ENCODE results near the gene TBC1D22B. TPM values are rescaled to one million over a fixed set of nuclear protein-coding genes. Genes with fewer than 3 reads are reported as not detected.

The TBC1D22B gene
- total and polyA plus RNA-seq, 2 of the 13 experiments (the other 11 are each of a cell fraction or from before 2014, with no cell fraction given) = 9.7 to 12.9 TPM

GRCh38 chr6:37324131-37325033, 66.8 kb downstream of the TBC1D22B start (continued):
- TF ChIP-seq HMGXB3 (CRISPR knock-in tag; IDR thresholded peaks at IDR 0.05; ENCODE audit: borderline replicate concordance) (no peak), ZMYM2 (CRISPR knock-in tag; IDR thresholded peaks at IDR 0.05) (peak; percentile 57; the same call in 1 of the 2 replicates), ZMYM3 (CRISPR knock-in tag; IDR thresholded peaks at IDR 0.05) (peak; percentile 71), ZKSCAN1 (IDR thresholded peaks at IDR 0.05; ENCODE audit: low read length) (no peak), MED8 (CRISPR knock-in tag; IDR thresholded peaks at IDR 0.05; ENCODE audit: insufficient replicate concordance) (no peak), CHD4 (IDR thresholded peaks at IDR 0.05; ENCODE audit: borderline replicate concordance, low read length) (peak; percentile 42; the same call in 1 of the 2 replicates), SSRP1 (CRISPR knock-in tag; IDR thresholded peaks at IDR 0.05) (no peak), ZEB1 (IDR thresholded peaks at IDR 0.05; ENCODE audit: insufficient replicate concordance, low read depth) (no peak), ZNF20 (CRISPR knock-in tag; IDR thresholded peaks at IDR 0.05) (no peak), ESRRA (CRISPR knock-in tag; IDR thresholded peaks at IDR 0.05; ENCODE audit: low read depth) (no peak), ZMAT3 (CRISPR knock-in tag; conservative IDR thresholded peaks at IDR 0.05) (0 out of 2 replicates have a peak, but pooled peaks have one; percentile 18), RFXAP (CRISPR knock-in tag; IDR thresholded peaks at IDR 0.05; ENCODE audit: borderline replicate concordance) (no peak), PREB (CRISPR knock-in tag; IDR thresholded peaks at IDR 0.05) (no peak), FOXP1 (IDR thresholded peaks at IDR 0.05) (no peak), FOXP1 (CRISPR knock-in tag; IDR thresholded peaks at IDR 0.05) (no peak), BRCA1 (CRISPR knock-in tag; IDR thresholded peaks at IDR 0.05) (no peak)
- TF ChIP-seq, protein P1, sequence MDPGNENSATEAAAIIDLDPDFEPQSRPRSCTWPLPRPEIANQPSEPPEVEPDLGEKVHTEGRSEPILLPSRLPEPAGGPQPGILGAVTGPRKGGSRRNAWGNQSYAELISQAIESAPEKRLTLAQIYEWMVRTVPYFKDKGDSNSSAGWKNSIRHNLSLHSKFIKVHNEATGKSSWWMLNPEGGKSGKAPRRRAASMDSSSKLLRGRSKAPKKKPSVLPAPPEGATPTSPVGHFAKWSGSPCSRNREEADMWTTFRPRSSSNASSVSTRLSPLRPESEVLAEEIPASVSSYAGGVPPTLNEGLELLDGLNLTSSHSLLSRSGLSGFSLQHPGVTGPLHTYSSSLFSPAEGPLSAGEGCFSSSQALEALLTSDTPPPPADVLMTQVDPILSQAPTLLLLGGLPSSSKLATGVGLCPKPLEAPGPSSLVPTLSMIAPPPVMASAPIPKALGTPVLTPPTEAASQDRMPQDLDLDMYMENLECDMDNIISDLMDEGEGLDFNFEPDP (CRISPR knock-in tag; conservative IDR thresholded peaks at IDR 0.05) = 0 out of 2 replicates have a peak, but pooled peaks have one; percentile 32
- TF ChIP-seq, protein P2, sequence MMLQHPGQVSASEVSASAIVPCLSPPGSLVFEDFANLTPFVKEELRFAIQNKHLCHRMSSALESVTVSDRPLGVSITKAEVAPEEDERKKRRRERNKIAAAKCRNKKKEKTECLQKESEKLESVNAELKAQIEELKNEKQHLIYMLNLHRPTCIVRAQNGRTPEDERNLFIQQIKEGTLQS (CRISPR knock-in tag; IDR thresholded peaks at IDR 0.05) = no peak
- TF ChIP-seq, protein P3, sequence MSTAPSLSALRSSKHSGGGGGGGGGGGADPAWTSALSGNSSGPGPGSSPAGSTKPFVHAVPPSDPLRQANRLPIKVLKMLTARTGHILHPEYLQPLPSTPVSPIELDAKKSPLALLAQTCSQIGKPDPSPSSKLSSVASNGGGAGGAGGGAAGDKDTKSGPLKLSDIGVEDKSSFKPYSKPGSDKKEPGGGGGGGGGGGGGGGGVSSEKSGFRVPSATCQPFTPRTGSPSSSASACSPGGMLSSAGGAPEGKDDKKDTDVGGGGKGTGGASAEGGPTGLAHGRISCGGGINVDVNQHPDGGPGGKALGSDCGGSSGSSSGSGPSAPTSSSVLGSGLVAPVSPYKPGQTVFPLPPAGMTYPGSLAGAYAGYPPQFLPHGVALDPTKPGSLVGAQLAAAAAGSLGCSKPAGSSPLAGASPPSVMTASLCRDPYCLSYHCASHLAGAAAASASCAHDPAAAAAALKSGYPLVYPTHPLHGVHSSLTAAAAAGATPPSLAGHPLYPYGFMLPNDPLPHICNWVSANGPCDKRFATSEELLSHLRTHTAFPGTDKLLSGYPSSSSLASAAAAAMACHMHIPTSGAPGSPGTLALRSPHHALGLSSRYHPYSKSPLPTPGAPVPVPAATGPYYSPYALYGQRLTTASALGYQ (CRISPR knock-in tag; IDR thresholded peaks at IDR 0.05) = no peak

All from HepG2 (cell line).